ENCODE data around the gene PMS1.

The PMS1 gene

DNA sequence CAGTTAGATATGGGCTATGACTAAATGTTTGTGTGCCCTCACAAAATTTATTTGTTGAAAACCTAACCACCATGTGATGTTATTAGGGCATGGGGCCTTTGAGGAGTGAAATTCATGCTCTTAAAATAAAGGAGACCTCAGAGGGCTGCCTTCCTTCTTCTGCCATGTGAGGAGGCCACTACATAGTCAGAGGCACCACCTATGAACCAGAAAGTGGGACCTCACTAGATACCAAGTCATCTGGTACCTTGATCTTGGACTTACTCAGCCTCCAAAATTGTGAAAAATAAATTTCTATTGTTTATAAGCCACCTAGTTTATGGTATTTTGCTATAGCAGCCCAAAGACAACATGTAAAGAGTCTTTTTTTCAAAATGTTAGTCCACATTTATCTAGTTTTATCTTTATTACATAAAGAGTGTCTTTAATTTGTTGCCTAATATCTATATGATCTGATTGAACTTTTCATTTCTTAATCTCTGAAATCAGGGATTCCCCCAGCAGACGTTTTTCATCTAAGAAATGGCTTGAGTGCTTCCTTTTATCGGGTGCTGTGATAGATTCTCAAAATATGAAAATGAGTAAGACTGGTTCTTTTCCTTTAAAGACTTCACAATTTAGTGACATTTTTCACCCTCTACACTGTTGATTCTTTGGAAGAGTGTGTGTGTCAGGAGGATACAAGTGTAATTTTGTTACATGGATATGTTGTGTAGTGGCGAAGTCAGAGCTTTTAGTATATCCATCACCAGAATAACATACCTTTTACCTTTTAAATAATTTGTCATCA is 34.2 kb downstream of the PMS1 start:
- no peak overlapping the region for H3K4me3 ChIP-seq
- TF ChIP-seq, protein P1, sequence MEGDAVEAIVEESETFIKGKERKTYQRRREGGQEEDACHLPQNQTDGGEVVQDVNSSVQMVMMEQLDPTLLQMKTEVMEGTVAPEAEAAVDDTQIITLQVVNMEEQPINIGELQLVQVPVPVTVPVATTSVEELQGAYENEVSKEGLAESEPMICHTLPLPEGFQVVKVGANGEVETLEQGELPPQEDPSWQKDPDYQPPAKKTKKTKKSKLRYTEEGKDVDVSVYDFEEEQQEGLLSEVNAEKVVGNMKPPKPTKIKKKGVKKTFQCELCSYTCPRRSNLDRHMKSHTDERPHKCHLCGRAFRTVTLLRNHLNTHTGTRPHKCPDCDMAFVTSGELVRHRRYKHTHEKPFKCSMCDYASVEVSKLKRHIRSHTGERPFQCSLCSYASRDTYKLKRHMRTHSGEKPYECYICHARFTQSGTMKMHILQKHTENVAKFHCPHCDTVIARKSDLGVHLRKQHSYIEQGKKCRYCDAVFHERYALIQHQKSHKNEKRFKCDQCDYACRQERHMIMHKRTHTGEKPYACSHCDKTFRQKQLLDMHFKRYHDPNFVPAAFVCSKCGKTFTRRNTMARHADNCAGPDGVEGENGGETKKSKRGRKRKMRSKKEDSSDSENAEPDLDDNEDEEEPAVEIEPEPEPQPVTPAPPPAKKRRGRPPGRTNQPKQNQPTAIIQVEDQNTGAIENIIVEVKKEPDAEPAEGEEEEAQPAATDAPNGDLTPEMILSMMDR (IDR thresholded peaks at IDR 0.05), result no peak
- H3K27ac ChIP-seq, result no peak overlapping the region
- no peak for DNase-seq (ENCODE audit: low spot score)

DNA sequence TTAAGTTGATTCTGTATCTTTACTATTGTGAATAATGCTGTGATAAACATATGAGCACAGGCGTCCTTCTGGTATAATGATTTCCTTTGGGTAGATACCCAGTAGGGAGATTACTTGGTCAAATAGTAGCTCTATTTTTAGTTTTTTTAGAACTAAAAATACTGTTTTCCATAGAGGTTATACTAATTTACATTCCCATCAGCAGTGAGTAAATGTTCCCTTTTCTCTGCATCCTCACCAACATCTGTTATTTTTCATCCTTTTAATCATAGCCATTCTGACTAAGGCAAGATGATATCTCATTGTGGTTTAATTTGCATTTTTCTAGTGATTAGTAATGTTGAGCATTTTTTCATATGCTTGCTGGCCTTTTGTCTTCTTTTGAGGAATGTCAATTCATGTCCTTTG is 35.1 kb downstream of the PMS1 start:
- DNase-seq (ENCODE audit: low spot score), result no peak
- TF ChIP-seq, protein P1 (IDR thresholded peaks at IDR 0.05), result no peak
- Histone ChIP-seq H3K4me3 (no peak overlapping the region), H3K27ac (no peak overlapping the region)

DNA sequence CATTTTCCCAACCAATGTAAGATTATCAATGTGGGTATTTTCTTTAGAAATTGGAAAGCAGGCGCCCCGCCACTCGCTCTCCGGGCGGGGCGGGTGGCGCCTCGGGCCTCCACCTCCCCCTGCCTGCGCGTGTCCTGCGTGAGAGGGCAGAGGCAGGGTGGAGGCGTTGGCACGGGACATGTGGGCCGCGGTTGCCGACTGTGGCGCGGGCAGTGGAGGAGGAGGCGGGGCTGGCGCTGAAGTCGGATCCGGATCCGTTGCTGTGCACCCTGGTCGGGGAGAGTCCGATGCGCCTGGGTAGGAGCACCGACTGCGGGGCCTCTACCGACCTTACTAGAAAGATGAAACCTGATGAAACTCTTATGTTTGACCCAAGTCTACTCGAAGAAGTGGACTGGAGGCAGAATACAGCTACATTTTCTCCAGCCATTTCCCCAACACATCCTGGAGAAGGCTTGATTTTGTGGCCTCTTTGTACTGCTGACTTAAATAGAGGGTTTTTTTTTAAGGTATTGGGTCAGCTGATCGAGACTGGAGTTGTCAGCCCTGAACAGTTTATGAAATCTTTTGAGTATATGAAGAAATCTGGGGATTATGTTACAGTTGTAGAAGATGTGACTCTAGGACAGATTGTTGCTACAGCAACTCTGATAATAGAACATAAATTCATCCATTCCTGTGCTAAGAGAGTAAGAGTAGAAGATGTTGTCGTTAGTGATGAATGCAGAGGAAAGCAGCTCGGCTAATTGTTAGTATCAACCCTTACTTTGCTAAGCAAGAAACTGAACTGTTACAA is 37.9 kb downstream of the PMS1 start:
- H3K27ac ChIP-seq, result no peak overlapping the region
- TF ChIP-seq, protein P1 (IDR thresholded peaks at IDR 0.05), result no peak
- no peak for DNase-seq (ENCODE audit: low spot score)

DNA sequence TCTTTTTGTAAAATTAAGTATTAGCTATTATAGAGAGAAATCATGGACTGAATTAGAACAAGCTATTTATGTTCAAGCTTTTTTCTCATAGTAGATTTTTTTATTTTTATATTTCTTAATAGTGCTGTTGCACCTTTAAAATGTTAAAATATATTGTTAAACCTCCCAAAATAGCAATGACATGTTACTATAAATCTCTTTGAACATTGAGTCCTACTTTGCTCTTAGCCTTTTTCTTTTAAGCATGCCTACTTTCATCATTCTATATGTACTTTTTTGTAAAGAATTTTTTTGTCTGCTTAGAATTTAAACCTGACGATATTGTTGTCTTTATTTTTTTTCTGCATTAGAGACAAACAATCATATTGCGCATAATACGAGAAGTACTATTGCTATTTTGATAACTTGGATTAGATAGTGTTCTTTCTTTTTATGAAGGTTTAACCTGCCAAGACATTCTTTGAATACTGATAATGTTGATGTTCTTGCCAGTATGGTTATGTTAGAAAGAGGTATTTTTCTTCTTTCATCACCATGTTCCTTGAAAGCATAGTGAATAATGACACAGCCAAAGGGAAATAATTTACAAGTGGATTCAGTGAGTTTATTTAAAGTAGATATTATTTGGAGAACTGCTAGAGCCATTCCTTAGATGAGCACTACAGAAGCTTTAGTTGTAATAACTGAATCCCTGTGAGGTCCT is 40.6 kb downstream of the PMS1 start:
- Histone ChIP-seq H3K27ac (no peak overlapping the region), H3K4me3 (no peak overlapping the region)
- DNase-seq (ENCODE audit: low spot score), result no peak
- TF ChIP-seq, protein P1 (IDR thresholded peaks at IDR 0.05), result no peak

More for the DNA sequence above, 37.9 kb downstream of the PMS1 start:
- no peak overlapping the region for H3K4me3 ChIP-seq

DNA sequence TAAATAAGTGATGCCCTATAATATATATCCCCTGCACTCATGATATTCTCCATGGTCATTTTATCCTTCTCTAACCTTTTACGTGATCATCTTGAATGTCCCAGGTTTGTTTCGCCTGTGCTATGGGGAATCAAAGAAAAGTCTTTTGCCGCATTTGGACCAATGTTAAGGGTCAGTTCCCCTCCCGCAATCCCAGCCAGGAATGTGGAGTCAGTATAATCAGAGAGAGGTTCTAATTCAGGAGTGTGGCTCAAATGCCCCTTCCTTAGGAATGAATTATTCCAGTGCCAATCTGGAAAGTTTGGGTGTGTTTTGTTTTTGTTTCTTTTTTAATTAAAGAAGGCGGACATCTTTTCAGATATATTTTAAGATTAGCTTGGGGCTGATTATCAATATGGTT is 41.8 kb downstream of the PMS1 start:
- Histone ChIP-seq H3K4me3 (no peak overlapping the region), H3K27ac (no peak overlapping the region)
- DNase-seq (ENCODE audit: low spot score), result no peak
- TF ChIP-seq, protein P1 (IDR thresholded peaks at IDR 0.05), result no peak

DNA sequence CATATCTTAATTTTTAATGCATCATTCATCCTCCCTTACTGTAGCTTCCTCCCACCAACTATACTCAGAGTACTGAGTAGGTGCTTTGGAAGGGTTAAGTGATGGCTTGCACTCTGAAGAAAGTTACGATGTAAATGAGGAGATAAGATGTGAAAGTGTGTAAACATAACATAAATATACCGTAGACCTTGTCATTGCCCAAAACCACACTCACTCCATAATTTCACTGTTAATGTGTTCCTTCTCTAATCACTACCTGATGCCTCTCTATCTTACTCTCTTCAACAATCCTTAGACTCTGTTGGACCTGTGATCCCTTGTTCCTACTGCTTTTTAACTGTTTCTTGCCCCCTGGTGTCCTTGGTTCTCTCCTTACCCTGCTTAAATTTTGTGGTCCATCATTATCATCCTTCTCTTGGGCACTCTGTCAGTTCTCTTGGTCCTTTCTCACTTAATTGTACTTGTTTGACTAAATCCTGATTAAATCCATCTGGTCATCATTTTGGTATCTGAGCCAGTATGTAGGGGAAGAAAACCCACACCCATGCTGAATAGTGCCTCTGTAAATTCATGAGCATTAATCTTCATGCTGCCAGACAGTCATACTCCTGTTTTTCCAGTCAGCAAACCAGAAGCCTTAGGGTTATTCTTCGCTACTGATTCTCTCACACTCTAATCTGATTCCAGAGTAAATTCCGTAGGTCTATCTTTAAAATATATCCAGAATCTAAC is 45.0 kb downstream of the PMS1 start:
- Histone ChIP-seq H3K27ac (no peak overlapping the region), H3K4me3 (no peak overlapping the region)
- TF ChIP-seq, protein P1 (IDR thresholded peaks at IDR 0.05), result no peak
- no peak for DNase-seq (ENCODE audit: low spot score)

Data from coronary artery (tissue), 2 donors.